ENCODE measurements around the gene TREM2.
"Not testable (repeated sequence)": the region's sequence is repeated elsewhere in the genome, so short reads cannot be mapped to it uniquely, and the experiment has no call there.

Gene TREM2

DNA sequence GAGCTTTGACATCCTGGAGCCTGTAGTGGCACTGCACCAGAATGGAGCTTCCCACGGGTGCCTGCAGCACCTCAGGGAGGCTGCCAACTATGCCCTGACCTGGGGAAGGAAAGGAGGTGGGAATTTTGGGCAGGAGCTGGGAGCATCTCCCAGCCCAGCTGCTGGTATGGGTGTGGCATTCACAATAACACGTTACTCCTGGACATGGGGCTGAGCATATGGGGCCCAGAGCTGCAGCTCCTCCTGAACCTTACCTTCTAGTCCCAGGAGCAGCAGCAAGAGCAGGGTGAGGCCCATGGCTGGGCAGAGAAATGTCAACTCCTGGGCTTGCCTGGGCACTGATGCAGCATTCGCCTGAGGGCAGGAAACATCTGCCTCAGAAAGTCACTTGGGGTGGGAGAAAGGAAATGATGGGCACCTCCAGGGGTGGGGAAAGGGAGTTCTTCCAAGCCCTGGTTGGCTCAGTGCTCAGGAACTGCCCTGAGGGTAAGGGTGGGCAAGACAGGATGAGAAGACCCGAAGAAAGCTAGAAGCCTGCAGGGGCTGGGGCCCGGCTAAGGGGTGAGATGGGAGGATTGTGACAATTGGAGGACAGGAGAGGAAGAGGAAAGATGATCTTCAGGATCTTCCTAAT, 8.8 kb downstream of the TREM2 start, which contains the start of gene TREML1:
Gene TREML1 (minus strand): TSS at position 356 of the 634 bp plus-strand sequence. CDS start 59 bp downstream, at position 297.
- DNase-seq, result no peak

DNA sequence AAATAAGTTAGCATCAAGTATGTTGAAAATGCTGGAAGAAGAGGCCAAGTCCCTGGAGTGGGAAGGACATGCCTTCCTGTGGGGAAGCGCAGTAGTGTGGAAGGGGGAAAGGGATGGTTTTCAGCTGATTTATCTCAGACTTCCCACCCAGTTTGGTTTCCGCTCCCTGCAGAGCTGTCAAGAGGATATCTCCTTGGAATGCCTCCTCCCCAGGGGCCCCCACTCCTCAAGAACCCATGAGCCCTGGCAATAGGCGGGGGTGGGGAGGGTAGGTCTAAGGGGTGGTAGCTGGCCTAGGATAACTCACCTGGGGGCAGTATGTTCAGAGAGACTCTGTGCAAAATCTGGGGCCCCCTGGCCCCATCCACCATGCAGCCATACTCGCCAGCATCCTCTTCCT, 9.5 kb downstream of the TREM2 start:
- no peak for DNase-seq

DNA sequence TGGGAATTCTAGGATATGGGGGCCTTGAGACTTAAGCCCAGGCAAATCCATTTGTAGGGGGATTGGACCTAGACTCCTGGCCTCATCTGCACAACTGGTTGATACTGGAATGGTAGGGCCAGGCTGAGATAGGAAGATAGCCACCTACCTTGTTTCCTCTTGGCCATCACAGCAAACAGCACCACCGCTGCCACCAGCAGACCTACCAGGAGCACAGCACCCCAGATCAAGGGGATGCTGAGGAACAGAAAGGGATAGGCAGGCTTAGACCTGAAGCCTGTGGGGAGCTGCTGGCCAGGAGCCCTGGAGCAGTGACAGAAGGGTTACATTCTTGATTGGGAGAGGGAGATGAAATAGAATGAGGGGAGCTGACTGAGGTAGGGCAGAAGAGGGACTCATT, 12.2 kb downstream of the TREM2 start:
- no peak for DNase-seq

DNA sequence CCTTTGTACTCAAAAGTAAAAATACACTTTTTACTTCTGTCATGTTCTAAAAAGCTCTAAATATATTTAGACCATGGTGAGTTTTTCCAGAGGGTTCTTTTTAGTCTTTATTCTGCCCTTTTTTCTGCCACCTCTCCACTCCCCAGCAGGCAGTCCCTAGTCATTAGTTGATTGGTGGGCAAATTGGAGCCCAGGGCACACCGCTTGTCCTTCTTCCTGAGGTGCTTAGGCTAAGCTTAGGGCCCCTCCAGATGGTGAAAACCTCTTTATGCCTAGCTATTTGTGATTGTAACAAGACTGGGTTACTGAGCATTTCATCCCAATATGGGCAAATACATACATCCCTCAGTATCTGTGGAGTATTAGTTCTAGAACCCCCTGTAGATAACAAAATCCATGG, 15.0 kb downstream of the TREM2 start:
- DNase-seq, result no peak

DNA sequence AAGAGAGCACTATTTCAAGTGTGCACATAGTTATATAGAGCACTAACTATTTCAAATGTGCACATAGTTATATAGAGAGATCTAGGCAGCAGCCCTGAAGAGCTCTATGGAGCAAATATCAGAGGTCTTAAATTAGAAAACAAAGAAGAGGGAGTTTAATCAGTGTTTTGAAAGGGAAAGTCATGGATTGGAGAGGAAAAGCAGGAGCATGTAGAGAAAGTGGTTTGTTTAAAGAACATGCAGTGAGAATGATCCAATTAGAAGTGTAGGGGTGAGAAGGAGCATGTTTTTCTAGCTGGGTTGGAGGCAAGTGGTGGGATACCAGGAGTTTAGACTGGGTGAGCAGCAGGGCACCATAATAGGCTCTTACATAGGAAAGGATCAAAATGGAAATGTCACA, 26.0 kb downstream of the TREM2 start:
- no peak for DNase-seq

DNA sequence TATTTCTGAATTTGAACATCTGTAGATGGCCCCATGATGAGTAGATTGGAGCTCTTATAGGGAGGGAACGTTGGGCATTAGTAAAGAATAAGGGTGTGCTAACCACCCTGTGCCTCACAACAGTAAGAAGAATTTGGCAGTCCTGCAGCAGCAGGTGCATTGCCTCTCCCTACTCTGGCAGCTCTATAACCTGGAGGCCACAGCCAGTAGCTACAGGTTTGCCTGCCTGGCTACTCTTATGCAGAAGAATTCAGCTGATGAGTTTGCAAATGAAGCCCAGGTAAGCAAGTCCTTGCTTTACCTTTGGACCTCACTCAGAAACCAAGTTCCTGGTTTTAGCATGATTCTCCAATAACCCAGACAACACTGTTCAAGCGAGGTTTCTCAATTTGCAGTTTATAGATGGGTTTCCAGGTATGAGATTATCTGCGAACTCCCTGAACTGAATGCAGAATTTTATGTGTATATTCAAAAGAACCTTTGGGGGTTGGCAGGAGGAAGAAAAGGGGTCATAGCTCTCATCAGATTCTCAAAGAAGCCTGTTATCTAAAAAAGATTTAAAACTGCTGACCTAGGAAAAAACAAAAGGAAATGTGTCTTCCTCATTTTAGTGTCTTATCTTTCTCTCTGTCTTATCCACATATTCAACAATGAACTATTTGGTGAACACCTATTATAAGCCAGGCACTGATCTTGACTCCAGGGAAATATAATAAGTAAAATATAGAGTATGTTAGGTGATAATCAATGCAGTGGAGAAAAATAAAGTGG, 27.7 kb downstream of the TREM2 start:
- no peak for DNase-seq

DNA sequence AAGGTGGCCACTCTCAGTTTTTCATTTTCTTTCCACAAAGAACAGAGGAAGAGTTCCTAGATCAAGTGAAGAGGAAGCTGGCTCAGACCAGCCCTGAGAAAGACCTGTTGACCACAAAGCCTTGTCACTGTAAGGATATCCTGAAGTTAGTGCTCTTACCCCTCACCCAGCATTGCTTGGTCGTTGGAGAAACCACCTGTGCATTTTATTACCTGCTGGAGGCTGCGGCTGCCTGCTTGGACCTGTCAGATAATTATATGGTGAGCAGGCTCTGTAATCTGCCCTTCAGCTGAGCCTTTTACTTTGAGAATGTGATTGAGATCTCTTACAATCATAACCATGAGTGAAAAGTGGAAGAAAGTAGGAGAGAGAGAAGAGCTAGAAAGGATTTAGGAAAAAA, 30.7 kb downstream of the TREM2 start:
- DNase-seq, result no peak

DNA sequence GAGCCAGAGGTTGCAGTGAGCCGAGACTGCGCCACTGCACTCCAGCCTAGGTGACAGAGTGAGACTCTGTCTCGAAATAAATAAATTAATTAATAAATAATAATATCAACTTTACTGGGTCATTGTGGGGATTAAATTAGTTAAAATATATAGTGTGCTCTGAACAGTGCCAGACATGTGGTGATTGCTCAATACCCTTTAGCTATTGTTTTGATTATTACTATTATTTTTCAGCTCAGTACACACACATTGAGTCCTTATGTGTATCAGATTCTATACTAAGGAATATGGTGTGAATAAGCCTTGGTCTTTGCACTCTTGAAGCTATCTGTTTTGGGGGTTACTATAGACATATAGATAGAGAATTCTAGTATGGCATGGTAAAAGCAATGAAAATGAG, 37.6 kb downstream of the TREM2 start:
- DNase-seq, result no peak

DNA sequence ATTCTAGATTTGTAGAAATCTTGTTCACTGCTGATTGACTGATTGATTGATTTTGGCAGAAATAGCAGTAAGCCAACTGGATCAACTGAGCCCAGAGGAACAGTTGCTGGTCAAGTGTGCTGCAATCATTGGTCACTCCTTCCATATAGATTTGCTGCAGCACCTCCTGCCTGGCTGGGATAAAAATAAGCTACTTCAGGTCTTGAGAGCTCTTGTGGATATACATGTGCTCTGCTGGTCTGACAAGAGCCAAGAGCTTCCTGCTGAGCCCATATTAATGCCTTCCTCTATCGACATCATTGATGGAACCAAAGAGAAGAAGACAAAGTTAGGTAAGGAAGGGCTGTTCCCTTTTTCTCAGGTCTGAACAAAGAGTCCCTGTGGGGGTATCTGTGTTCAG, 40.0 kb downstream of the TREM2 start:
- no peak for DNase-seq

DNA sequence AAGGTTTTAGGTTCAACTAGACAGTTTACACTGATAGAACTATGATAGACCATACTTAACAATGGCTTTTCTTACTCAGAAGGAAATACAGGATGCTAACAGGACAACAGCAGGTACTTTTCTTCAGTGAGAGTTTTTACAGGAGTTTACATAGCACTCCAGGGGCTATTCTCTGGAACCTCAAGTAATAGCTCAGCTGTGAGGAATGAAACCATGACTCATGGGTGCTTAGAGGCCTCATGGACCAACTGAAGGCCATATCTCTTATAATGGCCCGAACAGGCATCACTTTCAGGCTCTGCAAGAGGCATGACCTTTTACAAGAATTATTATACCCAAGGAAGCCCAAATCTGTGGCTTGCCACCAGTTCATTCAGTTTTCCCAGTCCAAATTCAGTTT, 40.5 kb downstream of the TREM2 start:
- DNase-seq, result no peak

DNA sequence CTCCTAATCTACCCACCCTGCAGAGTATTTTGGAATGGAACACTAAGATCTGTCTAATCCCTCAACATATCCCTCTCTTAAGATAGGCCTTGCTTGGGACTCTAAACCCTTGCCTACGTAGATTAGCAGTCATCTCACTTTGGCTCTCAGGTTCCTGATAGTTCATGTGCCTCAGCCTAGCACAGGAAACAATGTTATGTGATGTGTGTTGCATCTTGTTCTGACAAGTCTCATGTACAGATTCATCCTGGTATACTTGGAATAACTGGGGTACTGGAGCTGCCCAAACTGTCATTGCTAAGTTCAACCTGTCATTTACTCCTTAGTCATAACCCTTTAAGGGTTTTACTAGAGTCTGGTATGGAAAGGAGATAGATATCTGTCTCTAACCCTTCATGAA, 42.9 kb downstream of the TREM2 start:
- no peak for DNase-seq

DNA sequence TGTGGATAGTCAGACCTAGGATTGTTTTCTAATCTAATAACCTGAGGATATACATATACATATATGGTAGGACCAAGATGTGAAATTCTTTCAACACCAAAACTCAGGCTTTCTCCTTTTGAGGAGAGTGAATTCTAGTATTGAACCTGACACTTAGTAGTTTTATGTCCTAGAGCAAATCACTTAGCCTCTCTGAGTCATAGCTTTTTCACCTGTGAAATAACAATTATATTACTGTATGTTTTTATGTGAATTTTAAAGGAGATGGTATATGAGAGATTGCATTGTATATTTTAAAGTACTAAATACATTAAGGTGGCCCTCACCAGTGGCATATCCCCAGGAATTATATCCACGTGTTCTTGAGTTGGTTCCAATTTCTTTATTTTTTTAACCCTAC, 43.4 kb downstream of the TREM2 start:
- DNase-seq, result no peak

DNA sequence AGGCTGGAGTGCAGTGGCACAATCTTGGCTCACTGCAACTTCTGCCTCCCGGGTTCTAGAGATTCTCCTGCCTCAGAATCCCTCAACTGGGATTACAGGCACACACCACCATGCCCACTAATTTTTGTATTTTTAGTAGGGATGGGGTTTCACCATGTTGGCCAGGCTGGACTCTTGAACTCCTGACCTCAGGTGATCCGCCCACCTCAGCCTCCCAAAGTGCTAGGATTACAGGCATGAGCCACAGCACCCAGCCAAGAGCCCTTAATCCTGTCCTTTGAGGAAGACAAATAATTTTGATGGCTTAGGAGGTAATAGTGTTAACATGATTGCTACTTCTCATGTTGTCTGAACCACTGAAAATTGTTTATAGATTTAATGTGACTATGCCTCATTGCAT, 47.9 kb downstream of the TREM2 start:
- not testable (repeated sequence) for DNase-seq

DNA sequence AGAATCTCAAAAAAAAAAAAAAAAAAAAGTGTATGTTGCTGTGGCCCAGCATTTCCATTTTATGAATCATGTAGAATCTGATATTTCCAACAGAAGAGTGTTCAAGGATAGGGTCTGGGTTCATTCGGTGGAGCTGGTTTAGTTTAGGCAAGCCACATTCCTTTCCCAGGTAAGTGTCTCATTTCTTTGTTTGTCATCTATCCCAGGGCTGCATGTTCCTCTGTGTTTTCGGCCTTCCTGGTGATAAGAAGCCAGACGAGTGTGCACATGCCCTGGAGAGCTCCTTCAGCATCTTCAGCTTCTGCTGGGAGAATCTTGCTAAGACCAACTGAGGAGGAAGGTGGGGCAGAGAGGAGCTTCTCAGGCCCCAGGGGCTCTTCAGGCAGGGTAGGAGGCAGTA, 51.9 kb downstream of the TREM2 start:
- DNase-seq, result no peak

Data from cerebellar nuclear complex (tissue), 1 donor.